ENCODE results near the gene MLXIP.

The MLXIP gene, protein sequence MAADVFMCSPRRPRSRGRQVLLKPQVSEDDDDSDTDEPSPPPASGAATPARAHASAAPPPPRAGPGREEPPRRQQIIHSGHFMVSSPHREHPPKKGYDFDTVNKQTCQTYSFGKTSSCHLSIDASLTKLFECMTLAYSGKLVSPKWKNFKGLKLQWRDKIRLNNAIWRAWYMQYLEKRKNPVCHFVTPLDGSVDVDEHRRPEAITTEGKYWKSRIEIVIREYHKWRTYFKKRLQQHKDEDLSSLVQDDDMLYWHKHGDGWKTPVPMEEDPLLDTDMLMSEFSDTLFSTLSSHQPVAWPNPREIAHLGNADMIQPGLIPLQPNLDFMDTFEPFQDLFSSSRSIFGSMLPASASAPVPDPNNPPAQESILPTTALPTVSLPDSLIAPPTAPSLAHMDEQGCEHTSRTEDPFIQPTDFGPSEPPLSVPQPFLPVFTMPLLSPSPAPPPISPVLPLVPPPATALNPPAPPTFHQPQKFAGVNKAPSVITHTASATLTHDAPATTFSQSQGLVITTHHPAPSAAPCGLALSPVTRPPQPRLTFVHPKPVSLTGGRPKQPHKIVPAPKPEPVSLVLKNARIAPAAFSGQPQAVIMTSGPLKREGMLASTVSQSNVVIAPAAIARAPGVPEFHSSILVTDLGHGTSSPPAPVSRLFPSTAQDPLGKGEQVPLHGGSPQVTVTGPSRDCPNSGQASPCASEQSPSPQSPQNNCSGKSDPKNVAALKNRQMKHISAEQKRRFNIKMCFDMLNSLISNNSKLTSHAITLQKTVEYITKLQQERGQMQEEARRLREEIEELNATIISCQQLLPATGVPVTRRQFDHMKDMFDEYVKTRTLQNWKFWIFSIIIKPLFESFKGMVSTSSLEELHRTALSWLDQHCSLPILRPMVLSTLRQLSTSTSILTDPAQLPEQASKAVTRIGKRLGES

GRCh38 chr12:122078141-122079032 lies at the start of gene MLXIP:
Gene MLXIP, plus strand, starts transcription at chr12:122078756. Its CDS starts 98 bp downstream, at chr12:122078854.
- H3K4me3 ChIP-seq (ENCODE audit: low read depth, low read length) = peak within 1 kb of the TSS; percentile 74
- TF ChIP-seq CTCF (IDR thresholded peaks at IDR 0.05; ENCODE audit: low read depth, low read length) = no peak

DNA sequence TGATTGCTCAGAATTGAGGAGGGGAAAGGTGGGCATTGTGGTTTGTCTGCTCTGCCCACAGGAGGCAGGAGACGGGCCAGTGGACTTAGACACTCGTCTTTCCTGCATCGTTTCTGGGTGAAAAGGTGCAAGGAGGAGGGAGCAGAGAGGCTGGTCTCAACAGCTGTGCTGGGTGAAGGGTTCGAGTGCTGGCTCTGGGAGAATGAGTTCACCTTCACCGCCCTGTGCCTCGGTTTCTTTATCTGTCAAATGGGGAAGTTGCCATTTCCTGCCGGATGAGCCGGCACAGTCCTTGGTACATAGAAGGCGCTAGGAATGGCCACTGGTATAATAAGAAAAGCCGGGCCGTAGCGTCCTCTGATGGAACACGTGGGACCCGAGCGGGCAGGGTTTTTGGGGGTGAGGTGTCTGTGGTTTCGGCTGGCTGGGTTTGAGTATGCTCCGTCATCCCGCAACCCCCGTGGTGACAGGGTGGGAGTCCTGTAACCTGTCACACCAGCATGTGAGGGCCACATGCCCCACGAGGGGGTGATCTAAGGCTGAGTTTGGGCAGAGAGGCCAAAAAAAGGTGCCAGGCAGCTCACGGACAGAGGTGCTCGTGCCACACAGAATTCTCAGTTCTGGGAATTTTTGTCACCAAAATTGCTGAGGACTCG lies 49.5 kb upstream of the MLXIP start:
- H3K4me3 ChIP-seq (ENCODE audit: low read depth, low read length) = no peak overlapping the region
- no peak for TF ChIP-seq CTCF (IDR thresholded peaks at IDR 0.05; ENCODE audit: low read depth, low read length)

DNA sequence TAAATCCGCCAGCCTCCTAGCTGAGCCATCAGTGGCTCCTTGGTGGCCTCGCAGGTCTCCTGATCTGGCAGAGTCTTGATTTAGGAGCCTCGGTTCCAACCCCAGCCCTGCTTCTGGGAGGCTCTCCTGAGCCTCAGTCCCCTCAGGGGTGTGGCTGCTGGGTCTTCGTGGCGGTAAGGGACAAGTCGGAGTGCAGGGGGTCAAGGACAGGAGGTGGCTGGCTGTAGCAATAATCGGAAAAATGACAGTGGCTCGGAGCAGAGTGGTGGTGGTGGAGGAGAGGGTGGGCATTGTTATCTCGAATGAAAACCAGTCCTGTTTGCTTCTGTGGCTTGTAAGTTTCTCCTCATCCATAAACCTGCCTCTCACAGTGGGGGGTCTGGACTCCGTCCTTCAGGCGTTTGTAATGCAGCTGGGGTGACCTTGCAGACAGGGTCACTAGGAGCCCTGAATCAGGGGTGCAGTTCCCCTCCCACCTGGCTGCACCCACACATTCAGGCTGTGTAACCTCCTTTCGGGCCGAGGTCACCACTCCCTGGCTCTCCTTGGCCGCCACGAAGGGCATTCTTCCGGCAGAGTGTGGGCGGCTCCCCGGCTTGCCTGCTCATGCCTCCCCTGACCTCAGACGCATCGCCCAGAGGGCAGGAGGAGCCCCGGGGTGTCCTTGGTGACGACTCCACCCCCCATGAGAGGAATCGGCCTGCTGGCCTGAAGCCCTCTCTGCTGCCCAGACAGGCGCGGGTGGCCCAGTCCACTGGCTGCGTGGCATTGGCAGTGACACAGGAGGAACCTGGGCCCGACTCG lies 48.7 kb upstream of the MLXIP start:
- no peak overlapping the region for H3K4me3 ChIP-seq (ENCODE audit: low read depth, low read length)
- TF ChIP-seq CTCF (IDR thresholded peaks at IDR 0.05; ENCODE audit: low read depth, low read length) = no peak

DNA sequence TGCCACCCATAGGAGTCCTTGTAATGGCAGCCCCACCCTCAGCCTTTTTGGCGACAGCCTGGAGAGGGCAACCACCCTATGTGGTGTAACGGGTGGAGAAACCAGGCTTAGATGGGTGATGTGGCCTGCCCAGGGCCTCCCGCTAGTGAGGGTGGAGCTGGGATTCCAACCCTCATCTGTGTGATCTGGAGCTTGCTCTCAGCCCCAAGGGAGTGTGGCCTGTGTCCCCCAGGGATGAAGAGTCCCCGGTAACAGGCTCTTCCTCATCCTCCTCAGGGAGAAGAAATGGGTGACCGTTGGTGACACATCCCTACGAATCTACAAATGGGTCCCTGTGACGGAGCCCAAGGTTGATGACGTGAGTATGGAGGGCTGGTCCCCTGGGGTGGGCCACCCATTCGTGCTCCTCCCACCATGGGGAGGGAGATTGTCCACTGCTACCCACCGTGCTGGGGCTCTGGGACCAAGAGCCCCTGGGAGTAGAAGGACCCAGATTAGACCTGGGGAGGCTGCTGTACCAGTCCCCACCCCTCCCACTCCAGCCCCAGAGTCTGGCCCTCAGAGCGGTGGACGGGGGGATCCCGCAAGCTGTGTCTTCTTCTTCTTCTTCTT lies 48.0 kb upstream of the MLXIP start:
- no peak overlapping the region for H3K4me3 ChIP-seq (ENCODE audit: low read depth, low read length)
- no peak for TF ChIP-seq CTCF (IDR thresholded peaks at IDR 0.05; ENCODE audit: low read depth, low read length)

- no peak overlapping the region for H3K4me3 ChIP-seq (ENCODE audit: low read depth, low read length)
- TF ChIP-seq CTCF (IDR thresholded peaks at IDR 0.05; ENCODE audit: low read depth, low read length) = peak; percentile 74
Measured at GRCh38 chr12:122031342-122032216, 47.0 kb upstream of the MLXIP start.

All from WI38 (cell line).